Medulla oblongata (tissue), 1 donor: ENCODE measurements around the gene NTN1.

Experiments
- DNase-seq: peaks from one replicate; pipeline ENCODE4 v3.0.0-alpha.2; 2015; ENCODE audit errors: extremely low spot score

The NTN1 gene

GRCh38 chr17:9217151-9218056 is 196.1 kb downstream of the NTN1 start:
- no peak for DNase-seq

GRCh38 chr17:9218064-9218635 is 196.8 kb downstream of the NTN1 start:
- no peak for DNase-seq

- DNase-seq = no peak
These were observed 197.6 kb downstream of the NTN1 start for GRCh38 chr17:9218911-9219310.

- DNase-seq = no peak
These were observed 198.5 kb downstream of the NTN1 start for GRCh38 chr17:9219631-9220397.

- no peak for DNase-seq
These were observed 199.3 kb downstream of the NTN1 start for GRCh38 chr17:9220398-9221146.

- DNase-seq = no peak
These were observed 200.0 kb downstream of the NTN1 start for GRCh38 chr17:9221147-9221921.

- DNase-seq = no peak
These were observed 200.5 kb downstream of the NTN1 start for GRCh38 chr17:9221922-9222180.

GRCh38 chr17:9223531-9223930 is 202.2 kb downstream of the NTN1 start:
- DNase-seq = no peak

- no peak for DNase-seq
These were observed 203.2 kb downstream of the NTN1 start for GRCh38 chr17:9224485-9224884.

GRCh38 chr17:9225305-9226101 is 204.2 kb downstream of the NTN1 start:
- no peak for DNase-seq

- DNase-seq = no peak
These were observed 205.0 kb downstream of the NTN1 start for GRCh38 chr17:9226130-9226793.

- DNase-seq = no peak
These were observed 205.5 kb downstream of the NTN1 start for GRCh38 chr17:9226794-9227135.

- no peak for DNase-seq
These were observed 206.6 kb downstream of the NTN1 start for GRCh38 chr17:9227819-9228407.

GRCh38 chr17:9228408-9229159 is 207.3 kb downstream of the NTN1 start:
- no peak for DNase-seq

GRCh38 chr17:9229160-9229825 is 208.0 kb downstream of the NTN1 start:
- DNase-seq = no peak

- no peak for DNase-seq
These were observed 208.5 kb downstream of the NTN1 start for GRCh38 chr17:9229826-9230201.

GRCh38 chr17:9230346-9230745 is 209.0 kb downstream of the NTN1 start:
- DNase-seq = no peak

- DNase-seq = no peak
These were observed 209.6 kb downstream of the NTN1 start for GRCh38 chr17:9230861-9231260.
